Stimulated activated CD8-positive, alpha-beta memory T cell treated with anti-CD3 and anti-CD28 coated beads, Interleukin-7, amount 100 ng/mL, for 24 hours (primary cell): ENCODE data around the gene PLPPR2.
"Not testable (repeated sequence)": the region's sequence is repeated elsewhere in the genome, so short reads cannot be mapped to it uniquely, and the experiment has no call there.

Source experiments
- DNase-seq: peaks from one replicate; pipeline ENCODE4 v3.0.0-alpha.2; 2020; ENCODE audit warnings: low read depth

PLPPR2 gene, protein sequence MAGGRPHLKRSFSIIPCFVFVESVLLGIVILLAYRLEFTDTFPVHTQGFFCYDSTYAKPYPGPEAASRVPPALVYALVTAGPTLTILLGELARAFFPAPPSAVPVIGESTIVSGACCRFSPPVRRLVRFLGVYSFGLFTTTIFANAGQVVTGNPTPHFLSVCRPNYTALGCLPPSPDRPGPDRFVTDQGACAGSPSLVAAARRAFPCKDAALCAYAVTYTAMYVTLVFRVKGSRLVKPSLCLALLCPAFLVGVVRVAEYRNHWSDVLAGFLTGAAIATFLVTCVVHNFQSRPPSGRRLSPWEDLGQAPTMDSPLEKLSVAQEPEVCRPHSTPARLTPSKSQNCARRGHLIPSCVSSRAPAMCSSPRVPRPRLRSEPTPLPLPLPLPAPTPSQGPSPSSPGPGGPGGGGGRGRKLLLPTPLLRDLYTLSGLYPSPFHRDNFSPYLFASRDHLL

DNA sequence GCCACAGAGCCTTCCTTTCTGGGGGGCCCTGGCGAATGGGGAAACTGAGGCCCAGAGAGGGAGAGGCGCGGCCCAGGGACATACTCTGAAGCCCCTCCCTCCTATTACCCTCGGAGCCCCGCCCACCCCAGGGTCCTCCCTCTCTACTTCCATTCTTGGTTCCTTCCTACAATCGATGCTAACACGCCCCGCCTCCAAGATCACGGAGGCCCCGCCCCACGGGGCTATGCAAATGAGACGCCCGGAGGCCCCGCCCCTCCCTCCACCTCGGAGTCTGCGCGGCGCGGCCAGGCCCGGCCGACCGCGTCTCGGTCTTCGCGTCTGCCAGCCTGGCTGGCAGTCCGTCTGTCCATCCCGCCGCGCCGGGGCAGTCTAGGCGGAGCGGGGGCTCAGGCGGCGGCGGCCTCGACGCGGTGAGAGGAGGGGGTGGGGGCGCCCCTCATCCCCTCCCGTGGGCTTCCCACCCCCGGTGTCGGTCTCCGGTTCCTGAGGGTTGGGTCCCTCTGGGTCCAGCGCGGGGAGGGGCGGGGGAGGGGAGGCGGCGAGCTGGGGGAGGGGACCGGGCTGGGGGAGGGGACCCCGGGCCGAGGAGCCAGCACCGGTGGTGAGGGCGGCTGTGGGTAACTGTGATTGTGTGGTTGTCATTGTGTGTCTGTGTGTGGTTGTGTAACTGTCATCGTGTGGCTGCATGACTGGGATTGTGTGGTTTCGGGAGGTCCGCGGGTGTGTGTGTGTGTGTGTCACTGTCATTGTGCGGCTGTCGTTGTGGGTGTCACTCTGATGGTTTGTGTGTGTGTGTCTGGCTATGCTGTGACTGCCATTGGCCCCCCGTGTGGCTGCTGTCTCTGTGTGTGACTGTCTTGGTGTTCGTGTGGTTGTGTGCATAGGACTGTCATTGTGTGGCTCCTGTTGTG, at the start of gene PLPPR2:
TSS of gene PLPPR2 (plus strand) at position 273 of the 914 bp plus-strand sequence. CDS start 2,242 bp downstream, outside the sequence.
- peak; percentile 66 for DNase-seq

DNA sequence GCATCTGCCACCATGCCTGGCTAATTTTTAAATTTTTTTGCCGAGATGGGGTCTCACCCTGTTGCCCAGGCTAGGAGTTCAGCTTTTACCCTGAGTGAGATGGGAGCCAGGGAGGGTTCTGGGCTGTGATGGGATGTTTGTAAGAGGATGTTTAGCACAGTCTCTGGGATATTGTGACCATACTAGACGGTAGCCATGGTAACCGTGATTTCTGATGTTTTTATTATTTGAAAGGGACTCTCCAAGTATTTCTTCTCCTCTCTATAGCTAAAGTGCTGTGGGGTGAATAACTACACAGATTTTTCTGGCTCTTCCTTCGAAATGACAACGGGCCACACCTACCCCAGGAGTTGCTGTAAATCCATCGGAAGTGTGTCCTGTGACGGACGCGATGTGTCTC, 48.9 kb upstream of the PLPPR2 start:
- DNase-seq = no peak

DNA sequence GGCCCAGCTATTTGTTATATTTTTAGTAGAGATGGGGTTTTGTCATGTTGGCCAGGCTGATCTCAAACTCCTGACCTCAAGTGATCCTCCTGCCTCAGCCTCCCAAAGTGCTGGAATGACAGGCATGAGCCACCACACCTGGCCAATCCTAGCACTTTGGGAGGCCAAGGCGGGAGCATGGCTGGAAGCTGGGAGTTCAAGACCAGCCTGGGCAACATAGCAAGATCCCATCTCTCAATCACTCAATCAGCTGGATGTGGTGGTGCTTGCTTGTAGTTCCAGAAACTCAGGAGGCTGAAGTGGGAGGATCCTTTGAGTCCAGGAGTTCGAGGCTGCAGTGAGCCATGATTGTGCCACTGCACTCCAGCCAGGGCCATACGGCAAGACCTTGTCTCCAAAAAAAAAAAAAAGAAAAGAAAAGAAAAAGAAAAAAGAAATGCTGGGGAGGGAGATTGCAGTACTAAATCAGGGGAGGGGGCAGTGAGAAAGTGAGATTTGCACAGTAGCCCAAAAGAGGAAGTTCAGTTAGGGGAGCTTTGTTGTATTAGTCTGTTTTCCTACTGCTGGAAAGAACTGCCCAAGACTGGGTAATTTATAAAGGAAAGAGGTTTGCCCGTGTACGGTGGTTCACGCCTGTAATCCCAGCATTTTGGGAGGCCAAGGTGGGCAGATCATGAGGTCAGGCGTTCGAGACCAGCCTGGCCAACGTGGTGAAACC, 34.8 kb upstream of the PLPPR2 start:
- DNase-seq = not testable (repeated sequence)

DNA sequence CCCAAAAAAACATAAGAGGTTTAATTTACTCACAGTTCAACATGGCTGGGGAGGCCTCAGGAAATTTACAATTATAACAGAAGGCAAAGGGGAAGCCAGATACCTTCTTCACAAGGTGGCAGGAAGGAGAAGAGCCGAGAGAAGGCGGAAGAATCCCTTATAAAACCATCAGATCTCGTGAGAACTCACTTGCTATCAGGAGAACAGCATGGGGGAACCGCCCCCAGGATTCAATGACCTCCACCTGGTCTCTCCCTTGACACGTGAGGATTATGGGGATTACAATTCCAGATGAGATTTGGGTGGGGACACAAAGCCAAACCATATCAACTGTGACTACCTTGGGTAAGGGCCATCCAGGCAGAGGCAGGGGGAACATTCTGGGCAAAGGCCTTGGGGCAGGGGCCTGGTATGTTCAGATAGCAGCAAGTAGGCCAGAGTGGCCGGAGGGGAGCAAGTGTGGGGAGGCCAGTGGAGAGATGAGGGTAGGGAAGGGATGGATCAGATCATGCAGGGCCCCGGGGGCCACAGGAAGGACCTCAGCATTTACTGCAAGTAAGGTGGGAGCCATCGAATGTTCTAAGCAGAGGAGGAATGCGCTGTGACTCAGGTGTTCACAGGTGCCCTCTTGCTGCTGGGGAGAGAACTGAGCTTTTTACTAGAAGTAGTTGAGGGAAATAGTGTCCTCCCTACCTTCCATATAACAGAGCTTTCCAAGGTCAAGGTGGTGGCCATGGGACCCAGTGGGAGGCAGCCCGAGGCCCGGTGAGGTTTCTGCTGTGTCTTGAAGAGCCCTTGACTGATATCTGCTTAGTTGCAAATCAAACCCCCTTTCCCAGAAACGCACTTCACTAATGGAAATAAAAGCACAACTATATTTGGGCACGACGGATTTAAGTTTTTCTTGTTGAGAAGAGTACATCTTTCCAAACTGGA, 33.8 kb upstream of the PLPPR2 start:
- DNase-seq = no peak

DNA sequence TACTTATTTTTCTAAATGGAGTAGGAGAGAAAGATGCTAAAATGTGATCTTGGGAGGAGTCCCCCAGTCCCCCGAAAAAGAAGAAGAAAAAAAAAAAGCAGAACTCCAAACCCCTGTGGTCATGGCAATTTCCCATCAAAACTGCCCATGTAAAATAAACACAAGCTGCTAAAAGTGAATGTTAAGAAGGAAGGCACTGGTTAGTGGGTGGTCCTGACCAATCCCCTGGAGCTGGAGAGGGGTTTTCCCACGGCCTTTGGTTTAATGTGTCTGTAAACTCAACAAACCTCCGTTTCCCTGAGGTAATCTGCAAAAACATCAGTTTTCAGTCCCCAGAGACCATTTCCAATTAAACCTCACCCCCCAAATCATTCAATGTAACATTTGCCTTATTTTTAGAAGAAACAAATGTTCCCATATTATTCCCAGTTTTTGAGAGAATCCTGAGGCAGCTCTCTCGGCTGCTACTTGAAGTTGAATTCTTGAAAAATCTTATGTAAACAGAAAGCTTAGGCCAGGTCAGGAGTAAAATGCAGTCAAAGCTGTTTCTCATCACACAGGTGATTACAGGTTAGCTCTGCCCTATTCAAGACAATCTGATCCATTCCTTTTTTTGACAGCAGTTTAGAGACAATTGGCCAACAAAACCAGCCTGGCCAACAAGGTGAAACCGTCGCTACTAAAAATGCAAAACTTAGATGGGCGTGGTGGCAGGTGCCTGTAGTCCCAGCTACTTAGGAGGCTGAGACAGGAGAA, 32.8 kb upstream of the PLPPR2 start:
- DNase-seq = no peak

DNA sequence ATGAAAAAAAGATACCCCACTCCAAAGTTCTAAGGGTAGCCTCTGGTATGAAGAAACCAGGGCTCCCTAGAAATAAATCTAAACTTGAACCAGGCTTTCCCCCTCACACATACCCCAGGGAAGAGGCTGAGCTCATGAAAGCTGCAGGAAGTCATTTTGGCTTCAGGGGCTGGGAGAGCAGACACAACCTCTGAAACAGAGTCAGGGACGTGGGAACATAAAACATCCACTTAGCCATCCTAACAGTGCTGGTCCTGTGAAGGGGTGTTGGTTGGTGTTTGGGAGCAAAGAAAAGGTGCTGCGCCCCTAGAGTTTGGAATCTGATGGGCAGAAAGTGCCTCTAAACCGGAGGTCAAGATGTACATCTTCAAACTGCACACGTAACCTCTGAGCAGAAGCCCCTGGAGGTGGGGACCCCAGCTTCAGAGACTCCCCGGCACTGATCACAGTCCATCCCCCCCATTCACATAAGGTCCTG, 31.6 kb upstream of the PLPPR2 start:
- DNase-seq = no peak

DNA sequence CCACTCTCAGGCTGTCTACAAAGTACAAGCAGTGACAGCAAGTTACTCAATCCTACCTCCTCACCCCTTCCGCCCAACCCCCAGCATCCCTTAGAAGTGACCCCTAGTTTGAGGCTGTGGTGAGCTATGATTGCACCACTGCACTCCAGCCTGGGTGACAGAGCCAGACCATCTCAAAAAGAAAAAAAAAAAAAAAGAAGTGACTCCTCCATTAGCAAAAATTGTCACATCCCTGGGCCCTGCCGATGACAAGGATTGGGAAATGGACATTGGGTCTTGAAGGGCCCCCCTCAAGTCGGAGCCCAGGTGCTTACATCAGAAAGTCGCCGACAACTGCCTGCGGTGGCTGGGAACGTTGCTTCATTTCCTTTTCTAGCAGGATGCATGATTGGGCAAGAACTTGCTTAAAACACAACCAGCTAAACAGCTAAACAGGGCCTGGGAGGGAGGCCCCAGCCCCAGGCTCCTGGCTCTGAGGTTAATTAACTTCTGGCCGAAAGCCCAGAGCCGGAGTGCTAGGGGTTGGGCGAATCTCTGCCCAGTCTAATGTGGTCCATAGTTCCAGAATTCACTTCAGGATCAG, 31.1 kb upstream of the PLPPR2 start:
- no peak for DNase-seq

DNA sequence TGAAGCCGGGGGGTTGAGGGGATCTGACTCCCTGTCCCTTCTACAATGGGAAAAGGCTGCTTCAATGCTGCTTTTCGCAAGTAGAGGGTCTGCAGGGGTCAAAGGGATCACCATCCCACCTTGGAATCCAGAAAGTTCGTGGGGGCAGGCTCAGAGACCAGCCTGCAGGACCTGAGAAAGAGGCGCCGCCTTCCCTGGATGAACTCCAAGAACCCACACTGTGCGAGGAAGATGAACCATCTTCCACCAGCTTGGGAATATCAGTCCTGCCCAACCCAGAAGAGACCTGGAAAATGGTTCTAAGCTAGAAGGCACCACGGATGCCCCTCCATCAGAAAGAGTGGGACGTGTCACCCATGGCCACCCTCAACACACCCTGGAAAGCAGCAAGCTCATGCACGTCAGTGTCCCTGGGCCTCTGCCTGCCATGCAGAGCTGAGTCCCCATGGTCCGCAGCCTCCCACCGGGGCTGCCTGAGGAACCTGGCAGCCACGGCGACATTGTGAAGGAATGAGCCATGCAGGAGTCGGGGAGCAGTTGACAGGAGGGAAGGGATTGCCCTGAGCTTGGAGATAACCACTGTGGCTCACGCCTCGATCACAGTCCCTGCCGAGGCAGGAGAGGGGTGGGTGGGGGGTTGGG, 30.4 kb upstream of the PLPPR2 start:
- DNase-seq = no peak

DNA sequence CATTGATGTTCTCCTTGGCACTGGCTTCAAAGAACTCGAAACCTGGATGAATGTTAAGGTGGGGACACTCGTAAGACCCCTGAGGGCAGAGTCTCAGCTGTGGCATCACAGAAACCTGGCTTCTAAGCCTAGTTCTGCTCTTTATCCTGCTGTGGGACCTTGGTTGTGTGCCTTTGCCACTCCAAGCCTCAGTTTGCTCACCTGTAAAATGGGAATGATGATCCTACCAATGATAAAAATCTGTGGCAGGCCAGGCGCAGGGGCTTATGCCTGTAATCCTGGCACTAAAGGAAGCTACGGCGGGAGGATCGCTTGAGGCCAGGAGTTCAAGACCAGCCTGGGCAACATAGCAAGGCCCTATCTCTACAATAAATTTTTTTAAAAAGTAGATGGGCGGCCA, 29.7 kb upstream of the PLPPR2 start:
- no peak for DNase-seq

DNA sequence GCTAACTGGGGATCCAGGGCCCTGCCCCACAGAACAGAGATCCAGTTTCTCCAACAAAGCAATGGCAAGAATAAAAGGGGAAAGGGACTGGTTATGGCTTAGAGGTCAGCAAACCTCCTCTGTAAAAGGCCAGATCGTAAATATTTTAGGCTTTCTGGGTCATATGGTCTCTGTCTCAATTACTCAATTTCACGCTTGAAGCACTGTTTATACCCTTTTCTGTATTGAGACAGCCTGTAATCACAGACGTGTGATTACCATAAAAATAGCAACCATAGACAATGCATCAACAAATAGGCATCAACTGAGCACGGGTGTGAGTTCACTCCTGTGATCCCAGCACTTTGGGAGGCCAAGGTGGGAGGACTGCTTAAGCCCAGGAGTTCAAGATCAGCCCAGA, 25.1 kb upstream of the PLPPR2 start:
- no peak for DNase-seq

DNA sequence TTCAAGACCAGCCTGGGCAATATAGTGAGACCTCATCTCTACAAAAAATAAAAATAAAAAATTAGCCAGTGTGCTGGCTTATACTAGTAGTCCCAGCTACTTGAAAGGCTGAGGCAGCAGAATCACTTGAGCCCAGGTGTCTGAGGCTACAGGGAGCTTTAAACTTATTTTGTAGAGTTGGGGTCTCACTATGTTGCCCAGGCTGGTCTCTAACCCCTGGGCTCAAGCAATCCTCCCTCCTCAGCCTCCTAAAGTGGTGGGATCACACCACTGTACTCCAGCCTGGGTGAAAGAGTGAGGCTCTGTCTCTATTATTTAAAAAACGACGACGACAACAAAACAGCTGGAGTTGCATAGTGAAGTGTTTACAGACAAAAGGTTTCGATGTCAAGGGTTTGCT, 23.7 kb upstream of the PLPPR2 start:
- no peak for DNase-seq

DNA sequence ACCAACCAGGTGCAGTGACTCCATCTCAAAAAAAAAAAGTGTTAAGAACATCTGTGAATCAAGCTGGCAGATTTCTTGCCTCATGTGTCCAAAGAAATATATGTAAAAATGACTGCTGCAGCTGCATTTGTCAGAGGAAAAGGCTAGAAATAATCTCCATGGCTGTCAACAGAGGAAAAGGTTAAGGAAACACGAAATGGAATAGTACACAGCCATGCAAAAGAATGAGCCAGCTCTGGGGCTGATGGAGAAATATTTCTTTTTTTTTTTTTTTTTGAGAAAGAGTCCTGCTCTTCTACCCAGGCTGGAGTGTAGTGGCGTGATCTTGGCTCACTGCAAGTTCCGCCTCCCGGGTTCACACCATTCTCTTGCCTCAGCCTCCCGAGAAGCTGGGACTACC, 22.4 kb upstream of the PLPPR2 start:
- DNase-seq = no peak

DNA sequence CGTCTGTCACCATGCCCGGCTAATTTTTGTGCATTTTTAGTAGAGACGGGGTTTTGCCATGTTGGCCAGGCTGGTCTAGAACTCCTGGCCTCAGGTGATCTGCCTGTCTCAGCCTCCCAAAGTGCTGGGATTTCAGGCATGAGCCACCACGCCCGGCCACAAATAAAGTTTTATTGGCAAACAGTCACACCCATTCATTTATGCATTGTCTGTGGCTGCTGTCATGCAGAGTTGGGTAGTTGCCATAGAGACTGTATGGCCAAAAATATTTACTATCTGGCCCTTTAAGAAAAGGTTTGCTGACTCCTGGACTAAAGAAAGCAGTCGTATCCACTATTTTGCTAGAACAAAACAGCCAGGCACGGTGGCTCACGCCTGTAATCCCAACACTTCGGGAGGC, 21.4 kb upstream of the PLPPR2 start:
- DNase-seq = not testable (repeated sequence)

DNA sequence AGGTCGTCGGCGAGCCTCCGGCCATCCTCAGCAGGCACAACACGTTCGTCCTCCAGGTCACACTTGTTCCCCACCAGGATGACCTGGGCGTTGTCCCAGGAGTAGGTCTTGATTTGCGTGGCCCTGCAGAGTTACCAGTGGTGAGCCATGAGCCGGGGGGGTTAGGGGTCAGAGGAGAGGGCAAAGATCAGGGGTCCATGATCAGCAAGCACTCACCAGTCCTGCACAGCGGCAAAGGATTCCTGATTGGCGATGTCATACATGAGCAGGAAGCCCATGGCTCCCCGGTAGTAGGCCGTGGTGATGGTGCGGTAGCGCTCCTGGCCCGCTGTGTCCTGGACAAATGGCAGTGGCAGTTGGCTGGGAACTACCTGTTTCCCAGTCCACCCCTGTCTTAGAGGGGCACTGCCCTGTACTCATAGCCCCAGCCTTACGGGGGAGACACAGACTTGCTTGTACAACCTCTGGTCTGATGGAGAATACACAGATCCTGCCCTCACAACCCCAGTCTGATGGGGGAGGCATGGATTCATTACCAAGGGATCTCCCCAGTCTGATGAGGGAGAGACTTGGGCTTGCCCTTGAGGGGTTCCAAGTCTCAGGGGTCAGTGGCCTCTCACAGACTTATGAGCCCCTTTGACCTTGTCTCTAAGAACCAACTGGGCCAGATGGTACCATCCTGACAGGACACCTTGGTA, 19.6 kb upstream of the PLPPR2 start:
- no peak for DNase-seq

DNA sequence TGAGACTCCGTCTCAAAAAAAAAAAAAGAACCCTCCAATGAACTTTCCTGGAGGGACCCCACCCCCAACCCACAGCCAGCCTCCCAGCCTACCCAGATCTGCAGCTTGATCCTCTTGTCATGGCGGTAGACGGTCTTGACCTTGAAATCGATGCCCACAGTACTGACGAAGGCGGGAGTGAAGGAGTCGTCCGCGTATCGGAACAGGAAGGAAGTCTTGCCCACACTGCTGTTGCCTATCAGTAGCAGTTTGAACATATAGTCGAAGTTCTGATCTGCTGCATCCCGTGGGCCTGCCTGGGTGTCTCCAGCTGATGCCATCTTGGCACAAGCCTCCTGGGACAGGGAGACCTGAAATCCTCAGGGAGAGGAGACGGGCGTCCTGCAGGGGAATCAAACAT, 18.2 kb upstream of the PLPPR2 start:
- DNase-seq = no peak

DNA sequence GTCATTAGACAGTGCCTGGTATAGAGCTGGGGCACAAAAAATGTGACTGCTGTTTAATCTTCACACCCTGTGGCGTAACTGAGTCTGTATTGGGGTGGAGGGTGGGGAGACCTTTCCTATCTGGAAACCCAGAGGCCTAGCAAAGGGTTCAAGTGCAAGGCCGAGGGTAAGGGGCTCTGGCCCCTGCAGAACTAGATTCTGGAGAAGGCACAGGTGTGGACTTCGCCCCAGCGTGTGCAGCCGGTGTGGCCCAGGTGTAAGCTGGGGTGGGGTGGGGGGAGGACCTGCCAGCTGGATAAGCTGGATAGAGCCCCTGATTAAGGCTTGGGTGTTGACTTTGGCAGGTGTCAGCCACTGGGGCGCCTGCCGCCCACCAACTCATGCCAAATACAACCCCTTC, 17.1 kb upstream of the PLPPR2 start:
- DNase-seq = no peak

DNA sequence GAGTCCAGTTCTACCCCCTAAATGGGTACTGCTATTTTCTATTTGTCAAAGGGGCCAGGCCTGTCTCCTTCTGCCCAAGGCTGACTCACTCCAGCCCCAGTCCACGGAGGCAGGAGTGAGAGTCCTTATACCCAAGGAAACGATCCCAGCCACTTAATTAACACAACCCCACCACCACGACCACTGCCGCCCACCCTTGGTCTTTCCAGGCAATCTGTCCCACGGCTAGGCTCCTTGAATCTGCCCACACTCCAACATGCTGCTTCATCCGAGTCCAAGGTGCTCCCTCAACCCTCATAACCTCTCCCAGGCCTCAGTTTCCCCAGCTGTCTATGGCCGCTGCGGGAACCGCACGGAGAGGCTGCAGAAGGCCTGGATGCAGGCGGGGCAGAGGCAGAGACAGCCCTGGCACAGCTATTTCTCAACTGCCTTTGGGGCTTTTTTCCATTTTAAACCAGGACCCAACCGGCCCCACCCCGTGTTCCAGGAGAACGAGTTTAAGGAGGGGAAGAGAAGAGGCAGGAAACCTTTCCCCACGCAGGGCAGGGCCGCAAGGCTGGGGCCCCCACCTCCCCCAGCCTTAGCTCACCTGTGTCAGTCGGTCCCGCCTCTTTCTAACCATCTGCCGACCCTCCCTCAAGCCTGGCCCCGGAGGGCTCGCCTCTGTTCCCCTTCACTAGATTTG, 16.5 kb upstream of the PLPPR2 start:
- DNase-seq = no peak
